Ascending aorta (tissue), 2 donors: ENCODE measurements around the gene YPEL5. TPM values are rescaled to one million over a fixed set of nuclear protein-coding genes. Genes with fewer than 3 reads are reported as not detected.

Experiments
- DNase-seq, 2 donors: peaks; one replicate each; pipeline ENCODE4 v3.0.0-alpha.2; 2019; ENCODE audit warnings: low spot score in 2 of 2
- H3K27ac ChIP-seq, 2 donors: fragments of 200-600 bp; sonication (generic); one replicate each; pipeline ENCODE4 v1.5.1; 2016 to 2017; ENCODE audit warnings: mild to moderate bottlenecking in 1 of 2
- H3K27me3 ChIP-seq: fragments of 200-600 bp; sonication (generic); one replicate; pipeline ENCODE4 v1.5.1; 2017
- H3K36me3 ChIP-seq, 2 donors: fragments of 200-600 bp; sonication (generic); one replicate each; pipeline ENCODE4 v1.5.1; 2016
- H3K4me1 ChIP-seq, 2 donors: fragments of 200-600 bp; sonication (generic); one replicate each; pipeline ENCODE4 v1.5.1; 2016 to 2017; ENCODE audit warnings: mild to moderate bottlenecking in 1 of 2
- H3K4me3 ChIP-seq, 2 donors: fragments of 200-600 bp; sonication (generic); one replicate each; pipeline ENCODE4 v1.5.1; 2016 to 2017; ENCODE audit warnings: mild to moderate bottlenecking in 1 of 2
- H3K9me3 ChIP-seq, 2 donors: fragments of 200-600 bp; sonication (generic); one replicate each; pipeline ENCODE4 v1.5.1; 2016
- CTCF ChIP-seq, 3 experiments: fragments of 200-600 bp in 2 of 3; fragments of 450-650 bp in 1 of 3; sonication (generic) in 2 of 3; IDR thresholded peaks; one replicate each; pipeline ENCODE4 v1.5.1; 2016 to 2019; ENCODE audit warnings: antibody characterized with exemption in 3 of 3, mild to moderate bottlenecking in 1 of 3, moderate library complexity in 1 of 3
- intact Hi-C: fragments of 100-400 bp; cut with DNase I; formaldehyde crosslinking; loops from one replicate; pipeline ENCODE4 v1.15.1; 2023
- total RNA-seq: library from RNA; depleted of rRNA; stranded (reverse); fragments of >200 nt; gene quantifications from one replicate; pipeline ENCODE4 v1.1.0, GENCODE V29; 2016

YPEL5 gene
- total RNA-seq, 1 donor from 2014 or later, result 14.2 TPM

- H3K4me3 ChIP-seq, result no peak overlapping the region
- H3K27ac ChIP-seq, result no peak overlapping the region
- H3K9me3 ChIP-seq, result no peaks in the 10 kb centered on the region
- no peaks in the 10 kb centered on the region for H3K27me3 ChIP-seq
- intact Hi-C loops, result no loop called here
- no peak for DNase-seq
- TF ChIP-seq CTCF (IDR thresholded peaks at IDR 0.05), result no peak
- H3K36me3 ChIP-seq, result no peaks in the 10 kb centered on the region
- no peaks in the 10 kb centered on the region for H3K4me1 ChIP-seq
Observed at GRCh38 chr2:30206461-30207430, 59.9 kb downstream of the YPEL5 start.

GRCh38 chr2:30208453-30208852 is 61.6 kb downstream of the YPEL5 start:
- H3K27ac ChIP-seq, result no peak overlapping the region
- no peaks in the 10 kb centered on the region for H3K36me3 ChIP-seq
- H3K27me3 ChIP-seq, result no peaks in the 10 kb centered on the region
- H3K9me3 ChIP-seq, result no peaks in the 10 kb centered on the region
- TF ChIP-seq CTCF (IDR thresholded peaks at IDR 0.05), result peak; percentile 87 to 91 (median 89)
- no peaks in the 10 kb centered on the region for H3K4me1 ChIP-seq
- no peak overlapping the region for H3K4me3 ChIP-seq
- intact Hi-C loops, result loop anchor here (1.0 to 2.0 kb wide), 3 partner anchors 44 to 499 kb away; no protein-coding TSS in a partner anchor
- peak in 1 of 2 donors; percentile 78 for DNase-seq

GRCh38 chr2:30209227-30209626 is 62.4 kb downstream of the YPEL5 start:
- Histone ChIP-seq H3K4me3 (no peak overlapping the region), H3K4me1 (no peaks in the 10 kb centered on the region), H3K9me3 (no peaks in the 10 kb centered on the region), H3K27ac (no peak overlapping the region), H3K36me3 (no peaks in the 10 kb centered on the region), H3K27me3 (no peaks in the 10 kb centered on the region)
- no peak for TF ChIP-seq CTCF (IDR thresholded peaks at IDR 0.05)
- DNase-seq, result no peak
- intact Hi-C loops, result loop anchor here (2.0 kb wide), 1 partner anchor 266 kb away; no protein-coding TSS in a partner anchor

Other genes with a start within 250 kb of the YPEL5 start
- gene ALK, start 225.4 kb upstream of the YPEL5 start, total RNA-seq, result not detected
- 116 TPM for gene LBH, start 84.5 kb downstream of the YPEL5 start, total RNA-seq